KOPT-K1 (cell line): ENCODE measurements around the gene NPPA.

ENCODE experiments used
- H3K27ac ChIP-seq: fragments of 200-600 bp; sonication (generic); 2 replicates; pipeline ENCODE4 v1.5.1; 2016; ENCODE audit warnings: antibody characterized with exemption, mild to moderate bottlenecking, low read depth, low read length; ENCODE audit not compliant: poor library complexity, severe bottlenecking
- H3K36me3 ChIP-seq: fragments of 200-600 bp; sonication (generic); 2 replicates; pipeline ENCODE4 v1.5.1; 2017; ENCODE audit warnings: antibody characterized with exemption, mild to moderate bottlenecking, low read length, moderate library complexity; ENCODE audit not compliant: insufficient read depth
- H3K9me3 ChIP-seq: fragments of 200-600 bp; sonication (generic); 2 replicates; pipeline ENCODE4 v1.5.1; 2017; ENCODE audit warnings: antibody characterized with exemption, low read length, mild to moderate bottlenecking; ENCODE audit not compliant: insufficient read depth, poor library complexity, severe bottlenecking

Gene NPPA

DNA sequence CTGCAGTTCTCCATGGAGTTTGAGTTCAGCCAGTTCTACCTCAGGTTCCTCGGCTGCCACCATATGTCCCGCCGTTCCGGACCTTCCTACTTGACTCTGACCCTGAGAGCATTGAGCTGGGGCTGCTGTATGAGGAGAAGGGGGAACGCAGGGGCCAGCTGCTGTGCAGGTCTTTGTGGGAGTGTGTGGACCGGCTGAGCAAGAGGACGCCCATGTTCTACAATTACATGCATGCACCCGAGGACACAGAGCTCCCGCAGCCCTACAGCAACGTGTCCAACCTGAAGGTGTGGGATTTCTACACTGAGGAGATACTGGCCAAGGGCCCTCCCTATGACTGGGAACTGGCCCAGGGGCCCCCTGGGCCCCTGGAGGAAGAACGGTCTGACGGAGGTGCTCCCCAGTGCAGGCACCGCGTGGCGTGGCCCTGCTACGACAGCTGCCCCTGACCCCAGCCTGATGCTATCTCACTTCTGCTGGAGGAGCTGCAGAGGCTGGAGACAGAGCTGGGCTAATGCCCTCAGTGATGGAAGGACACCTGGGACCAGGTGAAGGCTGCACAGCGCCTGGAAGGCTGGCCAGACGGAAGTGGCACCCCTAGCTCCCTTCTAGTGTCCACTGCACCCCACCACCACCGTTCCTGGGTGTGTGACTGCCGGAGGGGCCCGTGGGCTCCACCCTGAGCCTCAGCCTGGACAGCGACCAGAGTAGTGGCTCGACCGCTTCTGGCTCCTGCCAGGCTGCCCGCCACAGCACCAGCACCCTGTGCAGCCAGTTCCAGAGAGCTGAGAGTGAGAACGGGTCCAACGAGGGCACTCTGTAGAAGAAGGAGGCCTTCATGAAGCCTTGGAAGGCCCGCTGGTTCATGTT, 32.0 kb upstream of the NPPA start:
- H3K9me3 ChIP-seq = no peaks in the 10 kb centered on the region
- no peaks in the 10 kb centered on the region for H3K36me3 ChIP-seq
- H3K27ac ChIP-seq = no peak overlapping the region

DNA sequence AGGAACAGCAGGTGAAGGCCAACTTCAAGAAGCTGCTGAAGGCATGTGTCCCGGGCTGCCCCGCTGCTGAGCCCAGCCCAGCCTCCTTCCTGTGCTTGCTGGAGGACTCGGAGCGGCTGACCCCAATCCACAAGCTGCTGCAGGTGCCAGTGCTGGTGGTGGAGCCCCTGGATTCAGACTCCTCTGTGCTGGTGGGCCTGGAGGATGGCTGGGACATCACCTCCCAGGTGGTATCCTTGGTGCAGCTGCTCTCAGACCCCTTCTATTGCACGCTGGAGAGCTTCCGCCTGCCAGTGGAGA, 31.3 kb upstream of the NPPA start:
- H3K9me3 ChIP-seq = no peaks in the 10 kb centered on the region

DNA sequence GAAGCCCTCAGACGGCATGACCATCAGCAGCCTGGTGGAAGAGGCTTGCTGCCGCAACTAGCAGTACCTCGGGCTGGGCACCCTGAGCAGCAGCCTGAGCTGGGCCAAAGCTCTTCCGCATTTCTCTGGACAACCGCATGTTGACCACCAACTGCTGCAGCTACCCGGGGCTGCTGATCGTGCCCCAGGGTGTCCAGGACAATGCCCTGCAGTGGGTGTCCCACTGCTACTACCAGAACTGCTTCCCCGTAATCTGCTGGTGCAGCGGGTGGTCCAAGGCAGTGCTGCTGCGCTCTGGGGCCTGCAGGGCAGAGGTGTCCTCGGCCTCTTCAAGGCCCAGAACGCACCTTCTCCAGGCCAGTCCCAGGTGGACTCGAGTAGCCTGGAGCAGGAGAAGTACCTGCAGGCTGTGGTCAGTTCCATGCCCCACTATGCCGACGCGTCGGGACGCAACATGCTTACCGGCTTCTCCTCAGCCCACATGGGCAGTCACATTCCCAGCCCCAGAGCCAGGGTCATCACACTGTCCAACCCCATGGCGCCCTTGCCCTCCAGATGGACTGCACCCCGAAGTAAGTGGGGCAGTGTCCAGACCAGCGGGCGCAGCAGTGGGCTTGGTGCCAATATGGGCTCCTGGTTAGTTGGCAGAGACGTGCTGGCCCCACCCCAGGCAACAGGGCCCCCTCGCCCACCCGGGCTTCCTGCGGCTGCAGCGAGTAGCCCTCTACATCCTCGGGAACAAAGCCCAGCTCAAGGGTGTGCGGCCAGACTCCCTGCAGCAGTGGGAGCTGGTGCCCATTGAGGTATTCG, 30.7 kb upstream of the NPPA start:
- H3K36me3 ChIP-seq = no peaks in the 10 kb centered on the region
- H3K27ac ChIP-seq = no peak overlapping the region
- H3K9me3 ChIP-seq = no peaks in the 10 kb centered on the region

More for the DNA sequence above, 31.3 kb upstream of the NPPA start:
- H3K27ac ChIP-seq = no peak overlapping the region
- H3K36me3 ChIP-seq = no peaks in the 10 kb centered on the region

DNA sequence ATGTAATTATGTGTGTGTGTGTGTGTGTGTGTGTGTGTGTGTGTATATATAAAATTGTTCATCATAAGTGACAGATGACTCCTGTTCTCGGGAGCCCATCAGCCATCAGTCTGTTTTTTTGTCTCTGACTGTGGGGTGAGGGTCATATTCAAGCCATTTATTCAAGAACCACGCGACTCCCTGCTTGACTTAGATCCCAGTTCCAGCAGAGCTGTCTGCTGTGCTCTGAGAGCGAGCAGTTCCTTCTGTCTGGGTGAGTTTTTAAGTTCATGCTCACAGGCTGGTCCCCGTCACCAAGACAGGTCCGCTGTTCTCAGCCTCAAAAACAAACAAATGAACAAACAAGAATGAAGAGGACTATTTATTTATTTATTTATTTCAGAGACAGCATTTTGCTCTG, 29.5 kb upstream of the NPPA start:
- H3K27ac ChIP-seq = no peak overlapping the region
- no peaks in the 10 kb centered on the region for H3K9me3 ChIP-seq
- H3K36me3 ChIP-seq = no peaks in the 10 kb centered on the region

DNA sequence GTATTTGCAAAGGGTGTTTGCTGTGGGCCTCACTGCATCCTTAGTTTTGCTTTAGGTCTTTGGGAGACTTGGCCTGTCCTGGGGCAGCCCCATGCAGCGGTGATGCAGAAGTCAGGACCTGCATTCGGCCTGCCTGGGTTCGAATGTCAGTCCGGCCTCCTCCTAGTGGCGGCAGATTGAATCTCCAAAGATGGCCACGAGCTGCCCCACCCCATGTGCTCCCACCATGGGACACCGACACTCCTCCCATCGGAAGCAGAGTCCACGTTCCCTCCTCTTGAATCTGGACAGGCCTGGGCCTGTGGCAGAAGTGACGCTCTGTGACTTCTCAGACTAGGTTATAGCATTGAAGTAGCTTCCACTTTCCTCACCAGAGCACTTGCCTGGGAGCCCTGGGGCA, 27.5 kb upstream of the NPPA start:
- H3K36me3 ChIP-seq = no peaks in the 10 kb centered on the region
- no peak overlapping the region for H3K27ac ChIP-seq
- H3K9me3 ChIP-seq = no peaks in the 10 kb centered on the region

DNA sequence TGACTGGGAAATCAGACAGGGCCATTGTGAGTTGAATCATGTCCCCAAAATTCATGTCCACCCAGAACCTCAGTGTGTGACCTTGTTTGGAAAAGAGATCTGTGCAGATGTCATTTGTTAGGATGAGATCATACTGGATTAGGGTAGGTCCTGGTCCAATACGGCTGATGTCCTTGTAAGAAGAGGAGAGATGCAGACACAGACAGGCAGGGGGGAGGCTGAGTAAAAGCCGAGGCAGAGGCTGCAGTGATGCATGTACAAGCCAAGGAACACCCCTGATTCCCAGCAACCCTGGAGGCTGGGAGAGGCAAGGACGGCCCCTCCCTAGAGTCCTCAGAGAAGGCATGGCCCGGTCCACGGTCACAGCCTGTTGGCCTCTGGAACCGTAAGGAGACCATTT, 27.0 kb upstream of the NPPA start:
- H3K9me3 ChIP-seq = no peaks in the 10 kb centered on the region
- no peaks in the 10 kb centered on the region for H3K36me3 ChIP-seq
- no peak overlapping the region for H3K27ac ChIP-seq

DNA sequence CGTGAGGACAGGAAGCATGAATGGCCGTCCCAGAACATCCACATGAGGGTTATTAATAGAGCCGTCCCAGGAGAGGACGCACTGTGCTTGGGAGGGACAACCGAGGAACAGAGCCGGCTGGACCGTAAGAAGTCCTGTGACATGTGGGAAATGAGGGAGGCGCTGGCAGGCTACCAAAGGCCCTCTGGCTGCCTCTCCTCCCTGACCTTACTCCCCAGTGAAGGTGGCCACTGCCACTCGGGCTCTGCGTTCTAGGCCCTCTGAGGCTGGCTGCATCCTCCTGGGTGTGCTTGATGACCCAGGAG, 26.6 kb upstream of the NPPA start:
- Histone ChIP-seq H3K27ac (no peak overlapping the region), H3K36me3 (no peaks in the 10 kb centered on the region), H3K9me3 (no peaks in the 10 kb centered on the region)

DNA sequence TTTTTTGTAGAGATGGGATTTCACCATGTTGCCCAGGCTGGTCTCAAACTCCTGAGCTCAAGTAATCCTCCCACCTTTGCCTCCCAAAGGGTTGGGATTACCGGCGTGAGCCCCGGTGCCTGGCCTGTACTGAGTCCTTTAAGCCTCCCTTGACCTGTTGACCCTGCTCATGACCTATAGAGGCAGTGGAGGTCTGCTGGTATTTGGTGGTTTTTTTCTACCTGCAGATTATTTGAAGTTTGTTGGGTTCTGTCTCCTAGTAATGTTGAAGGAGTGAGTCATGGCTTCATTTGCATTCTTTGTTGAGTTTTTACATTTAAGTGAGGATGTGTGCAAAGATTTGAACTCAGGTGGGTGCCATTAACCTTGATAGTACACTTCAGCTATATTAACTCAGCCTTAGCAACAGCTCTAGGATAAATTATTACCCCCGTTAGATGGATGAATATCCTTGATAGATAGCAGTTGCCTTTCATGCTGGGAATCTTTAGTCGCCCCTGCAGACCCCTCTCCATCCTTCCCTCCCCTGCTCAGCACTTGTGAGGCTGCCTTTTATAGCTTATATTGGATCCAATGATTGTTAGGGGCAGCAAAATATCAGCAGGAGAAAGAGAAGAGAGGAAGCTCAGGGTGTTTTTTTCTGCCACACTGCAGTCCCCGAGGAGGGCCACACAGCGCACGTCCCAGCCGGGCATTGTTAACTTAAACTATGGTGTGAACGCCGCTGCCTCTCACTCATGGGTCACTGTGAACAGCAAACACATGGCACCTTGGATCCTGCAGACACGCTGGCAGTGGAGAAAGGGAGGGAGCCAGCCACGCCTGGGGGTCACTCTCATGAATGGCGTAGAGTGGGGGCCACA, 26.0 kb upstream of the NPPA start:
- Histone ChIP-seq H3K27ac (no peak overlapping the region), H3K36me3 (no peaks in the 10 kb centered on the region), H3K9me3 (no peaks in the 10 kb centered on the region)

DNA sequence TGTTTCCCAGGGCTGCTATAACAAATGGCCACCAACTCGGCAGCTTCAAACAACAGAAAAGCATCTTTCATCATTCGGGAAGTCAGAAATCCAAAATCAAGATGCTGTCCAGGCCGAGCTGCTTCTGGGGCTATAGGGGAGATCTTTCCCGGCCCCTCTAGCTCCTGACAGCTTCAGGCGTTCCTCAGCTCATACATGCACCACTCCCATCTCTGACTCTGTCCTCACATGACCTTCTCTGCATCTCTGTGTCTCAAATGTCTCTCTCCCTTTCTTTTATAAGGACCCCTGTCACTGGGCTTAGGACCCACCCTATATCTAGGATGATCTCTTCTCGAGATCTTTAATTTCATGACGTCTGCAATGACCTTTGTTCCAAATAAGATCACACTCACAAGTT, 25.0 kb upstream of the NPPA start:
- Histone ChIP-seq H3K27ac (no peak overlapping the region), H3K36me3 (no peaks in the 10 kb centered on the region), H3K9me3 (no peaks in the 10 kb centered on the region)

DNA sequence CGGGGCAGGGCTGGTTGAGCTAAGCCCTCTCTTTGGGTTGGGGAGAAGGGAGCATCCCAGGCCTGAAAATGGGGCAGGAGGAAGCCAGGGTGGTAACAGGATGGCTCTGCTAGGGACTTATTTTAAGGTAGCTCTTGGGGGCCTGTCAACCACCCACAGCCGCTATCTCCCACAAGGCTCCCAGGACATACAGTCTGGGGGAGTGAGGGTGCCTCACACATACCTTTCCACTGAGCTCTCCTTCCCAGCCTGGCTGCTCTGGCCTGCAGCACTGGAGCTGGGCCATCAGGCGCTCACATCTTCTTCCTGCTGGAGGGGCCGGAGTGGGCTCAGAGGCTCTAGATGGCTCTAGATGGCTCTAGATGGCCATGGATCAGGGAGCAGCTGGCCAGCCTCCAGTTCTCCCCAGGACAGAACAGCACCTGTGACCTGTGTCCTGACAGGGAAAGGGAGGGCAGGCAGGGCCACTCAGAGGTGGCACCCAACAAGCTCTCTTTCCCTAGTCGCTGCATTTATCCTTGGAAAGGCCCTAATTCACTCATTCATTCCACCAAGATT, 22.1 kb upstream of the NPPA start:
- H3K27ac ChIP-seq = no peak overlapping the region
- H3K36me3 ChIP-seq = no peaks in the 10 kb centered on the region
- H3K9me3 ChIP-seq = no peaks in the 10 kb centered on the region

DNA sequence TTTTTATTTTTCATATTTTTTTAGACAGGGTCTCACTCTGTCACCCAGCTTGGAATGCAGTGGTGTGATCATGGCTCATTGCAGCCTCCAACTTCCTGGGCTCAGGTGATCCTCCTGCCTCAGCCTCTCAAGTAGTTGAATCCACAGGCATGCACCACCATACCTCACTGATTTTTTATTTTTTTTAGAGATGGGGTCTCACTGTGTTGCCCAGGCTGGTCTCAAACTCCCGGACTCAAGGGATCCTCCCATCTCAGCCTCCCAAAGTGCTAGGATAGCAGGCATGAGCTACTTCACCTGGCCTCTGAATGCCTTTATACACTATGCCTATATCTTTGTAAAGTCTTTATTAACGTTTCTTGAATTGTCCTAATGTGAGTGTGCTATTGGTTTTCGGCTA, 21.5 kb upstream of the NPPA start:
- H3K36me3 ChIP-seq = no peaks in the 10 kb centered on the region
- H3K27ac ChIP-seq = no peak overlapping the region
- no peaks in the 10 kb centered on the region for H3K9me3 ChIP-seq

DNA sequence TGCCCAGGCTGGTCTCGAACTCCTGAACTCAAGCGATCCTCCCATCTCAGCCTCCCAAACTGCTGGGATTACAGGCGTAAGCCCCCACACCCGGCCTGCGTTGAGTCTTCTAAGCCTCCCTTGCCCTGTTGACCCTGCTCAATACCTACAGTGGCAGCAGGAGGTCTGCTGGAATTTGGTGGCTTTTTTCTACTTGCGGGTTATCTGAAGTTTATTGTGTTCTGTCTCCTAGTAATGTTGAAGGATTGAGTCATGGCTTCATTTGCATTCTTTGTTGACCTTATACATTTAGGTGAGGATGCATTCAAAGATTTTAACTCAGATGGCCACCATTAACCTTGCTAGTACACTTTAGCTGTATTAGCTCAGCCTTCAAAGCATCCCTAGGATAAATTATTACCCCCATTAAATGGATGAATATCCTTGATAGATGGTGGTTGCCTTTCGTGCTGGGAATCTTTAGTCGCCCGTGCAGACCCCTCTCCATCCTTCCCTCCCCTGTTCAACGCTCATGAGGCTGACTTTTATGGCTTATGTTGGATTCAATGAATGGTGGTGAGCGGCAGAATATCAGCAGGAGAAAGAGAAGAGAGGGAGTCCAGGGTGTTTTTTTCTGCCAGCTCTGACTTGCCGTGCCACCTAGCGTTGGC, 20.9 kb upstream of the NPPA start:
- Histone ChIP-seq H3K27ac (no peak overlapping the region), H3K9me3 (no peaks in the 10 kb centered on the region), H3K36me3 (no peaks in the 10 kb centered on the region)

DNA sequence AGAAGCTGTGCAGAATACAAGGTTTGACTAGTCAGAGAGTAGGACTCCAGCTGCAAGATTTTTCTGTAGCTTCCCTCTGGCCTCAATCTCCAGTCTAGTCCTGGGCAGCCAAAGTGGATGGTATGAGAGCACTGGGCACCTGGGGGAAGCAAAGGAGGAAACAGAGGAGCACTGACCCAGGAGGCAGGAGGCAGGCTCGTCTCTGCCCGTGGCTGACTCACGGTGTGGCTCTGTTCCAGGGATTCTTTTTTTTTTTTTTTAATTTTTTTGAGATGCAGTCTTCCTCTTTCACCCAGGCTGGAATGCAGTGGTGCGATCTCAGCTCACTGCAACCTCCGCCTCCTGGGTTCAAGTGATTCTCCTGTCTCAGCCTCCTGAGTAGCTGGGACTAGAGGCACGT, 15.3 kb upstream of the NPPA start:
- Histone ChIP-seq H3K9me3 (no peaks in the 10 kb centered on the region), H3K36me3 (no peaks in the 10 kb centered on the region), H3K27ac (no peak overlapping the region)

DNA sequence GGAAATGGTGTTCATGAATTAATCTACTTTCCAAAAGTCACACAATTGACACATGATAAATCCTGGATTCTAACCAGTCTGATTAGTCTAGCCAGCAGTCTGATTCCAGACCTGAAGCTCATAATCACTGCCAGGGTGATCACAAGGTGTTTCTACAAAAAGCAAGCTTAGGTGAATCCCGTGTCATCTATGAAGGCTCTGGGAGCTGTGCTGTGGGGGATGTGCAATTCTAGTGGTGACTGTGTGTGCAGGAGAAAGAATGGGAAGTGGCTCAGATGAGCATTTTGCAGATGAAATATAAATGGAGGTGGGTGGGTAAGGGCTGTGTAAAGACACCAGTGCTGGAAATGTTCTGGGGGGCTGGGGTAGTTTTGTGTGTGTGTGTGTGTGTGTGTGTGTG, 13.0 kb upstream of the NPPA start:
- Histone ChIP-seq H3K9me3 (no peaks in the 10 kb centered on the region), H3K36me3 (no peaks in the 10 kb centered on the region), H3K27ac (no peak overlapping the region)

DNA sequence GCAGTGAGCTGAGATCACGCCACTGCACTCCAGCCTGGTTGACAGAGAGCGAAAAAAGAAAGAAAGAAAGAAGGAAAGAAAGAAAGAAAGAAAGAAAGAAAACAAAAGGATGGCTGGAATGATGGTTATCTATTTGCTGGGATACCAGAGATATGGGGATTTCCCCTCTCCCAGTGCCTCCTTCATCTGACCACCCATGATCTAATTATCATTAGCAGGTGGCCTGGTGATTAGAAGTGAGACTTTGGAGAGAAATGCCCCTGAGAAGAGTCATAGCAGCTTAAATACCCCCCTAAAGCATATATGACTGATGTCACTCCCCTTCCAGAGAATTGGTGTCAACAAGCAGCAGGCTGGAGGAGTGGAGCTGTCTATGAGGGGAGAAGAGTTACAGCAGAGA, 12.5 kb upstream of the NPPA start:
- H3K36me3 ChIP-seq = no peaks in the 10 kb centered on the region
- H3K27ac ChIP-seq = no peak overlapping the region

More for the DNA sequence above, 12.5 kb upstream of the NPPA start:
- no peaks in the 10 kb centered on the region for H3K9me3 ChIP-seq
